Mesendoderm (in vitro differentiated cells): Measurements from ENCODE around the gene ASPDH.

Experiments used
- DNase-seq: peaks from one replicate; pipeline ENCODE4 v3.0.0; 2013
- H2AK5ac ChIP-seq: 2 replicates; pipeline ENCODE4 v1.6.1; 2013; ENCODE audit warnings: low read length, inconsistent platforms
- H2BK120ac ChIP-seq: 2 replicates; pipeline ENCODE4 v1.6.1; 2013; ENCODE audit warnings: low read depth, mild to moderate bottlenecking, low read length, moderate library complexity, mixed read lengths
- H2BK15ac ChIP-seq: replicated peaks from 2 replicates; pipeline ENCODE4 v1.6.1; 2013; ENCODE audit warnings: low read depth, mild to moderate bottlenecking, moderate library complexity
- H2BK5ac ChIP-seq: 2 replicates; pipeline ENCODE4 v1.6.1; 2013; ENCODE audit warnings: low read length, inconsistent platforms
- H3K18ac ChIP-seq: 2 replicates; pipeline ENCODE4 v1.6.1; 2013; ENCODE audit warnings: mild to moderate bottlenecking, low read length, mixed read lengths
- H3K23ac ChIP-seq: one replicate; pipeline ENCODE4 v1.6.1; 2013; ENCODE audit warnings: low read length
- H3K27ac ChIP-seq: 2 replicates; pipeline ENCODE4 v1.5.1; 2013; ENCODE audit warnings: low read depth, mild to moderate bottlenecking, inconsistent platforms, low read length, moderate library complexity
- H3K27me3 ChIP-seq: 2 replicates; pipeline ENCODE4 v1.6.1; 2013; ENCODE audit warnings: low read length, control low read depth, mild to moderate bottlenecking, inconsistent platforms; ENCODE audit not compliant: insufficient read depth, poor library complexity
- H3K36me3 ChIP-seq: 2 replicates; pipeline ENCODE4 v1.6.1; 2013; ENCODE audit warnings: low read length, inconsistent platforms; ENCODE audit not compliant: control insufficient read depth, insufficient read depth
- H3K4ac ChIP-seq: one replicate; pipeline ENCODE4 v1.6.1; 2013; ENCODE audit warnings: low read depth, mild to moderate bottlenecking, low read length, moderate library complexity
- H3K4me1 ChIP-seq: 2 replicates; pipeline ENCODE4 v1.6.1; 2013; ENCODE audit warnings: low read depth, low read length, inconsistent platforms; ENCODE audit not compliant: control insufficient read depth
- H3K4me2 ChIP-seq: 2 replicates; pipeline ENCODE4 v1.6.1; 2013; ENCODE audit warnings: low read length
- H3K4me3 ChIP-seq: 2 replicates; pipeline ENCODE4 v1.5.1; 2013; ENCODE audit warnings: mild to moderate bottlenecking, low read length
- H3K56ac ChIP-seq: one replicate; pipeline ENCODE4 v1.6.1; 2013; ENCODE audit warnings: low read length
- H3K79me1 ChIP-seq: 2 replicates; pipeline ENCODE4 v1.6.1; 2013; ENCODE audit warnings: low read length, inconsistent platforms
- H3K79me2 ChIP-seq: 2 replicates; pipeline ENCODE4 v1.6.1; 2013; ENCODE audit warnings: mild to moderate bottlenecking, low read length; ENCODE audit not compliant: control insufficient read depth, insufficient read depth
- H3K9ac ChIP-seq: 2 replicates; pipeline ENCODE4 v1.6.1; 2013; ENCODE audit warnings: low read length, inconsistent platforms
- H4K5ac ChIP-seq: one replicate; pipeline ENCODE4 v1.6.1; 2013; ENCODE audit warnings: low read length
- H4K8ac ChIP-seq: one replicate; pipeline ENCODE4 v1.6.1; 2013; ENCODE audit warnings: low read depth, mild to moderate bottlenecking, control low read depth, low read length, moderate library complexity
- WGBS: extraction: QIAGEN DNeasy Blood & Tissue Kit; methylation state at CpG from one replicate; pipeline ENCODE4 v1.1.7; 2013; ENCODE audit warnings: low lambda C conversion rate, missing lambda C conversion rate; ENCODE audit not compliant: insufficient coverage; ENCODE audit errors: extremely low coverage; 5-methylcytosine and 5-hydroxymethylcytosine counted together

ASPDH gene

DNA sequence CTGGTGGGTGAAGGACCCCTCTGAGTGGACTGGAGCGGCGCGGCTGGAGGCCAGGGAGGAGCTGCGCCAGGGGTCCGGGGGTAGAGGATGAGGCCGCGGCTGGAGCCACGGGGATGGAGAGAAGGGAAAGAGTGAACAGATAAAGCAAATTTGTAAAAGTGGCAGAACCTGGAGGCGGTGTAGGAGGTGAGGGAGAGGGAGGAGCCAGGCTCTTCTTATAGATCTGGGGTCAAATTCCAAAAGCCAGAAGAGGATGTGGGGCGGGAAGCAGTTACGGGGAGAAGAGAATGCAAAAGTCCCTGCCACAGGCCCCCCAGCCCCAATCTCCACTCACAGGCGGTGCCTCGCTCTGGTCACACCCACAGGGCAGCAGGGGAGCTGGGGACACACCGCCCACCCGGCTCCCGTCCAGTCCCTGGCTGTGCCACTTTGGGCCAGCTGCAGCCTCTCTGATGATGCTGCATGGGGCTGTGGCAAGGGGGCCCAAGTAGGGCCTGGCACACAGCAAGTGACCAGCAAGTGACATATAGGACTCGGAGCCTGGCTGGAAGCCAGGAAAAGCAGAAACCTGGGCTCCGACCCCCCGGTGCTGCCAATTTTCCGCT is 43.4 kb upstream of the ASPDH start:
- H3K27ac ChIP-seq = no peak overlapping the region
- no peak overlapping the region for H2BK120ac ChIP-seq
- no peak overlapping the region for H3K4me3 ChIP-seq

DNA sequence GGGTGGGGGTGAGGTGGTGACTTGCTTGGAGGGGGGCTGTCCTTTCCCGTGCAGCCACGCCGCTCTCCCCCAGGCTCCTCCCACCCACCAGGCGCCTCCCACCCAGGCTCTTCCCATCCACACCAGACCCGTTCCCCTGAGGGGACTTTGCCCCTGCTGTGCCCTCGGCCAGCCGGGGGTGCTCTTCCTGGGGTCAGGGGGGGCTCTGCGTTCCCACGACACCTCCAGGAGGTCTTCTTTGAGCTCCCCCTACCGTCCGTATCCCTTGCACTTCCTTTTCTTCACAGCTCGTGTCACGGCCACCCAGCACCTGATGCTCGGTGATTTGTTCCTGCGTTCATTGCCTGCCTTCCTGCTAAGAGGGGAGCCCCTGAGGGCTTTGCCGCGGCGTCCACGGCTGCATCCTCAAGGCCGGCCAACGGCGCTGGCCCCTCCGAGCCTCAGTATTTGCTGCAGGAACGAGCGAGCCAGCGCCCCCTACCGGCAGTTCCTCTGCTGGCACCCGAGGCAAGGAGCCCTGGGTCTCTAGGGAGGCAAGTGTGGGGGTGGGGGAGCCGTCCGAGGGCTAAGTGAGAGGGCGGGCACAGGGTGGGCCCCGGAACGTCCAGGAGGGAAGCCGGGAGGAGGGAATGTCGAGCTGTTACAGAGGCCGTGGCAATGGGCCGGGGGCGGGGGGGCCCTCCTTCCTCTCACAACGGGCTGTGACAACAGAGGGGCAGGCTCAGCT is 42.7 kb upstream of the ASPDH start:
- Histone ChIP-seq H3K18ac (no peak overlapping the region), H3K4me3 (peak overlapping the region; percentile 29), H3K79me1 (no peaks in the 10 kb centered on the region), H4K5ac (no peak overlapping the region), H3K27ac (no peak overlapping the region), H3K23ac (no peak overlapping the region), H3K27me3 (peaks cover 14% of the 10 kb centered on the region), H3K4me2 (peak overlapping the region; percentile 40), H3K4ac (no peak overlapping the region), H2AK5ac (no peak overlapping the region), H3K79me2 (no peaks in the 10 kb centered on the region), H3K4me1 (no peaks in the 10 kb centered on the region), H2BK5ac (no peak overlapping the region), H2BK15ac (no peak overlapping the region), H4K8ac (no peak overlapping the region), H2BK120ac (no peak overlapping the region), H3K9ac (peak overlapping the region; percentile 52), H3K36me3 (no peaks in the 10 kb centered on the region), H3K56ac (peak overlapping the region; percentile 45)
- no CpG with 5 or more reads among the region's 39 CpGs for WGBS
- peak; percentile 88 for DNase-seq

More for the DNA sequence above, 43.4 kb upstream of the ASPDH start:
- H3K56ac ChIP-seq = peak overlapping the region; percentile 44
- no peaks in the 10 kb centered on the region for H3K79me1 ChIP-seq
- DNase-seq = no peak
- no peak overlapping the region for H3K4ac ChIP-seq
- no peak overlapping the region for H2AK5ac ChIP-seq
- no peaks in the 10 kb centered on the region for H3K79me2 ChIP-seq
- H2BK5ac ChIP-seq = no peak overlapping the region
- H3K4me1 ChIP-seq = no peaks in the 10 kb centered on the region
- peak overlapping the region; percentile 21 for H3K4me2 ChIP-seq
- H3K23ac ChIP-seq = no peak overlapping the region
- H3K27me3 ChIP-seq = peaks cover 13% of the 10 kb centered on the region
- WGBS = no CpG with 5 or more reads among the region's 20 CpGs
- no peak overlapping the region for H2BK15ac ChIP-seq
- peak overlapping the region; percentile 32 for H3K9ac ChIP-seq
- no peak overlapping the region for H4K5ac ChIP-seq
- no peaks in the 10 kb centered on the region for H3K36me3 ChIP-seq
- no peak overlapping the region for H3K18ac ChIP-seq
- H4K8ac ChIP-seq = no peak overlapping the region

GRCh38 chr19:50555450-50556281 is 42.0 kb upstream of the ASPDH start:
- Histone ChIP-seq H2BK120ac (no peak overlapping the region), H4K8ac (no peak overlapping the region), H3K27me3 (peaks cover 14% of the 10 kb centered on the region), H3K79me1 (no peaks in the 10 kb centered on the region), H3K4me2 (peak overlapping the region; percentile 19), H3K4me1 (no peaks in the 10 kb centered on the region), H4K5ac (no peak overlapping the region), H3K36me3 (no peaks in the 10 kb centered on the region), H3K56ac (peak overlapping the region; percentile 45), H2AK5ac (no peak overlapping the region), H2BK5ac (no peak overlapping the region), H3K27ac (no peak overlapping the region), H3K9ac (no peak overlapping the region), H2BK15ac (no peak overlapping the region), H3K79me2 (no peaks in the 10 kb centered on the region), H3K4ac (no peak overlapping the region), H3K4me3 (no peak overlapping the region), H3K18ac (no peak overlapping the region), H3K23ac (no peak overlapping the region)
- DNase-seq = peak; percentile 77
- WGBS = no CpG with 5 or more reads among the region's 28 CpGs

GRCh38 chr19:50555033-50555432 is 41.3 kb upstream of the ASPDH start:
- Histone ChIP-seq H2BK5ac (no peak overlapping the region), H3K79me2 (no peaks in the 10 kb centered on the region), H3K4me1 (no peaks in the 10 kb centered on the region), H3K56ac (no peak overlapping the region), H2BK120ac (no peak overlapping the region), H3K23ac (no peak overlapping the region), H3K27me3 (peaks cover 16% of the 10 kb centered on the region), H2BK15ac (no peak overlapping the region), H3K4me3 (no peak overlapping the region), H2AK5ac (no peak overlapping the region), H3K27ac (no peak overlapping the region), H3K18ac (no peak overlapping the region), H3K4ac (no peak overlapping the region), H3K9ac (no peak overlapping the region), H3K4me2 (no peak overlapping the region), H4K8ac (no peak overlapping the region), H4K5ac (no peak overlapping the region), H3K79me1 (no peaks in the 10 kb centered on the region), H3K36me3 (no peaks in the 10 kb centered on the region)
- no CpG with 5 or more reads among the region's 12 CpGs for WGBS
- no peak for DNase-seq

GRCh38 chr19:50554212-50554611 is 40.5 kb upstream of the ASPDH start:
- no peak overlapping the region for H3K27ac ChIP-seq
- H3K4ac ChIP-seq = no peak overlapping the region
- no peak overlapping the region for H4K5ac ChIP-seq
- H3K79me1 ChIP-seq = no peaks in the 10 kb centered on the region
- no peak overlapping the region for H3K18ac ChIP-seq
- no peak overlapping the region for H3K4me3 ChIP-seq
- no peak overlapping the region for H2BK5ac ChIP-seq
- H3K4me2 ChIP-seq = no peak overlapping the region
- H3K56ac ChIP-seq = no peak overlapping the region
- H3K79me2 ChIP-seq = no peaks in the 10 kb centered on the region
- no CpG with 5 or more reads among the region's 10 CpGs for WGBS
- H2BK120ac ChIP-seq = no peak overlapping the region
- H2BK15ac ChIP-seq = no peak overlapping the region
- no peak overlapping the region for H3K9ac ChIP-seq
- H4K8ac ChIP-seq = no peak overlapping the region
- DNase-seq = no peak
- no peak overlapping the region for H3K23ac ChIP-seq
- no peaks in the 10 kb centered on the region for H3K4me1 ChIP-seq
- peaks cover 16% of the 10 kb centered on the region for H3K27me3 ChIP-seq
- H3K36me3 ChIP-seq = no peaks in the 10 kb centered on the region
- H2AK5ac ChIP-seq = no peak overlapping the region
